ENCODE results near the gene FAAP100. TPM values are rescaled to one million over a fixed set of nuclear protein-coding genes. Genes with fewer than 3 reads are reported as not detected.

Gene FAAP100
- total RNA-seq, 1 experiment from 2014 or later: 54.7 TPM

GRCh38 chr17:81539961-81540675, 12.0 kb downstream of the FAAP100 start:
- Mint-ChIP-seq H3K27me3 (ENCODE audit: low read depth) (peaks cover 13% of the 10 kb centered on the region), H3K4me1 (no peaks in the 10 kb centered on the region), H3K36me3 (0 out of 2 replicates have a peak, but pooled peaks cover under 1% of the 10 kb centered on the region), H3K4me3 (no peak overlapping the region), H3K27ac (no peak overlapping the region), H3K9me3 (no peaks in the 10 kb centered on the region)
- no peak for TF ChIP-seq ETV6 (CRISPR knock-in tag; IDR thresholded peaks at IDR 0.05)
- no peak for TF ChIP-seq CREM (CRISPR knock-in tag; IDR thresholded peaks at IDR 0.05)
- TF ChIP-seq E2F5 (CRISPR knock-in tag; IDR thresholded peaks at IDR 0.05): no peak
- TF ChIP-seq, protein P1, sequence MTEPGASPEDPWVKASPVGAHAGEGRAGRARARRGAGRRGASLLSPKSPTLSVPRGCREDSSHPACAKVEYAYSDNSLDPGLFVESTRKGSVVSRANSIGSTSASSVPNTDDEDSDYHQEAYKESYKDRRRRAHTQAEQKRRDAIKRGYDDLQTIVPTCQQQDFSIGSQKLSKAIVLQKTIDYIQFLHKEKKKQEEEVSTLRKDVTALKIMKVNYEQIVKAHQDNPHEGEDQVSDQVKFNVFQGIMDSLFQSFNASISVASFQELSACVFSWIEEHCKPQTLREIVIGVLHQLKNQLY (CRISPR knock-in tag; IDR thresholded peaks at IDR 0.05): no peak
- no peak for TF ChIP-seq ZBTB43 (CRISPR knock-in tag; IDR thresholded peaks at IDR 0.05)
- no peak for TF ChIP-seq FOXK1 (CRISPR knock-in tag; IDR thresholded peaks at IDR 0.05)
- no peak for TF ChIP-seq NR2C2 (CRISPR knock-in tag; IDR thresholded peaks at IDR 0.05)
- TF ChIP-seq EMX1 (CRISPR knock-in tag; IDR thresholded peaks at IDR 0.05): no peak
- TF ChIP-seq, protein P2, sequence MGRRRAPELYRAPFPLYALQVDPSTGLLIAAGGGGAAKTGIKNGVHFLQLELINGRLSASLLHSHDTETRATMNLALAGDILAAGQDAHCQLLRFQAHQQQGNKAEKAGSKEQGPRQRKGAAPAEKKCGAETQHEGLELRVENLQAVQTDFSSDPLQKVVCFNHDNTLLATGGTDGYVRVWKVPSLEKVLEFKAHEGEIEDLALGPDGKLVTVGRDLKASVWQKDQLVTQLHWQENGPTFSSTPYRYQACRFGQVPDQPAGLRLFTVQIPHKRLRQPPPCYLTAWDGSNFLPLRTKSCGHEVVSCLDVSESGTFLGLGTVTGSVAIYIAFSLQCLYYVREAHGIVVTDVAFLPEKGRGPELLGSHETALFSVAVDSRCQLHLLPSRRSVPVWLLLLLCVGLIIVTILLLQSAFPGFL (CRISPR knock-in tag; IDR thresholded peaks at IDR 0.05; ENCODE audit: borderline replicate concordance): no peak
- no peak for TF ChIP-seq NFE2L1 (CRISPR knock-in tag; IDR thresholded peaks at IDR 0.05)
- TF ChIP-seq NFATC4 (CRISPR knock-in tag; IDR thresholded peaks at IDR 0.05): no peak
- TF ChIP-seq ZNF416 (CRISPR knock-in tag; IDR thresholded peaks at IDR 0.05): no peak
- TF ChIP-seq CDX4 (CRISPR knock-in tag; IDR thresholded peaks at IDR 0.05; ENCODE audit: borderline replicate concordance): no peak
- no peak for TF ChIP-seq RELA (CRISPR knock-in tag; IDR thresholded peaks at IDR 0.05; ENCODE audit: borderline replicate concordance)
- TF ChIP-seq TP53 (CRISPR knock-in tag; IDR thresholded peaks at IDR 0.05): no peak
- no peak for TF ChIP-seq FOXP1 (CRISPR knock-in tag; IDR thresholded peaks at IDR 0.05; ENCODE audit: borderline replicate concordance)
- TF ChIP-seq, protein P3, sequence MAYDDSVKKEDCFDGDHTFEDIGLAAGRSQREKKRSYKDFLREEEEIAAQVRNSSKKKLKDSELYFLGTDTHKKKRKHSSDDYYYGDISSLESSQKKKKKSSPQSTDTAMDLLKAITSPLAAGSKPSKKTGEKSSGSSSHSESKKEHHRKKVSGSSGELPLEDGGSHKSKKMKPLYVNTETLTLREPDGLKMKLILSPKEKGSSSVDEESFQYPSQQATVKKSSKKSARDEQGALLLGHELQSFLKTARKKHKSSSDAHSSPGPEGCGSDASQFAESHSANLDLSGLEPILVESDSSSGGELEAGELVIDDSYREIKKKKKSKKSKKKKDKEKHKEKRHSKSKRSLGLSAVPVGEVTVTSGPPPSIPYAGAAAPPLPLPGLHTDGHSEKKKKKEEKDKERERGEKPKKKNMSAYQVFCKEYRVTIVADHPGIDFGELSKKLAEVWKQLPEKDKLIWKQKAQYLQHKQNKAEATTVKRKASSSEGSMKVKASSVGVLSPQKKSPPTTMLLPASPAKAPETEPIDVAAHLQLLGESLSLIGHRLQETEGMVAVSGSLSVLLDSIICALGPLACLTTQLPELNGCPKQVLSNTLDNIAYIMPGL (CRISPR knock-in tag; IDR thresholded peaks at IDR 0.05): no peak
- TF ChIP-seq HMGA2 (CRISPR knock-in tag; IDR thresholded peaks at IDR 0.05): no peak
- TF ChIP-seq MXD4 (CRISPR knock-in tag; IDR thresholded peaks at IDR 0.05; ENCODE audit: borderline replicate concordance): no peak
- no peak for TF ChIP-seq JUN (CRISPR knock-in tag; IDR thresholded peaks at IDR 0.05)
- ChIA-PET CTCF (interaction anchor here (1.0 kb wide), 1 partner anchor 12 kb away, joined by 4 read pairs; the partner anchor contains the start of gene FAAP100), POLR2A (no interaction called here)
- ATAC-seq (no peak), DNase-seq (ENCODE audit: low spot score) (no peak)
